ENCODE measurements around the gene SCYL3. TPM values are rescaled to one million over a fixed set of nuclear protein-coding genes. Genes with fewer than 3 reads are reported as not detected.

The SCYL3 gene
- total RNA-seq, 2 experiments from 2014 or later, result 3.5 to 3.6 TPM

DNA sequence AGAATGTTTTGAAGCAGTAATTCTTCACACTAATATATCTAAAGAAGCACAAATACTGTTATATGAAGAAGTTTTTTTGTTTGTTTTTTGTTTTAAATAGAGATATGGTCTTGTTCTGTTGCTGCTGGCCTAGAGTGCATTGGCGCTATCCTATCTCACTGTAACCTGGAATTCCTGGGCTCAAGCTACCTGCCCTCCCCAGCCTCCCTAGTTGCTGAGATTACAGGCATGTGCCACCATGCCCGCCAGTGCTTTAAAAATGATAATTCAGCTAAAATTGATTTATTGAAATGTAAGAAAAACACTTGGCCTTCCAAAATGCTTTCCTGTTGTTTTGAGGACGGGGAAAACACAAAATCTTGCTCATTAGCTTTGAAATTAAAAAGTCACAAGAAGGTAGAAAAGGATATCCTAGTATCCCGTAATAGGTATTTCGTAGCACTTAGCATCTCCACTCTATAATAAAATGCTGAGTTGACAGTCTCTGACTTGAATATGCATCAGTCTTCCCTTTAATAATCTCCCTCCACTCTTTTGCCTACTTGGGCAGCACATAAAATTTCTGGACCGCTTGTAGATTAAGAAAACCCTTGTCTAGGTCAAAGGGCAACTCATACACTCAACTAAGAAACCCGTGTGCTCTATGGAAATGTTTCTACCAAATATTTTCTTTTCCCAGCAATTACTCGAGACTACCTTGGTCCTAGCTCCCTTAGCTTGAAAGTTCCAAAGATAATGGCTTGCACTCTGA lies 1.3 kb downstream of the SCYL3 start:
- Histone ChIP-seq H3K4me1 (ENCODE audit: insufficient read depth, low read length) (peaks cover 23% of the 10 kb centered on the region), H3K27me3 (ENCODE audit: control insufficient read depth in 1 of 2, insufficient read depth in 2 of 2, low read length in 2 of 2) (no peaks in the 10 kb centered on the region), H3K27ac (ENCODE audit: low read depth in 1 of 2, low read length in 2 of 2) (peak overlapping the region; percentile 76 to 98), H3K9me3 (ENCODE audit: control insufficient read depth in 1 of 2, insufficient read depth in 1 of 2, low read length in 2 of 2) (no peaks in the 10 kb centered on the region), H3K36me3 (ENCODE audit: insufficient read depth, low read length) (peaks cover 14% of the 10 kb centered on the region), H3K4me3 (ENCODE audit: low read length) (peak overlapping the region; percentile 79)
- CTCF ChIA-PET, result interaction anchor here (1.1 to 1.7 kb wide), 3 partner anchors 25 to 1550 kb away, joined by 3 to 4 read pairs (median 3); partner anchors contain the start of gene KIFAP3
- TF ChIP-seq, protein P1, sequence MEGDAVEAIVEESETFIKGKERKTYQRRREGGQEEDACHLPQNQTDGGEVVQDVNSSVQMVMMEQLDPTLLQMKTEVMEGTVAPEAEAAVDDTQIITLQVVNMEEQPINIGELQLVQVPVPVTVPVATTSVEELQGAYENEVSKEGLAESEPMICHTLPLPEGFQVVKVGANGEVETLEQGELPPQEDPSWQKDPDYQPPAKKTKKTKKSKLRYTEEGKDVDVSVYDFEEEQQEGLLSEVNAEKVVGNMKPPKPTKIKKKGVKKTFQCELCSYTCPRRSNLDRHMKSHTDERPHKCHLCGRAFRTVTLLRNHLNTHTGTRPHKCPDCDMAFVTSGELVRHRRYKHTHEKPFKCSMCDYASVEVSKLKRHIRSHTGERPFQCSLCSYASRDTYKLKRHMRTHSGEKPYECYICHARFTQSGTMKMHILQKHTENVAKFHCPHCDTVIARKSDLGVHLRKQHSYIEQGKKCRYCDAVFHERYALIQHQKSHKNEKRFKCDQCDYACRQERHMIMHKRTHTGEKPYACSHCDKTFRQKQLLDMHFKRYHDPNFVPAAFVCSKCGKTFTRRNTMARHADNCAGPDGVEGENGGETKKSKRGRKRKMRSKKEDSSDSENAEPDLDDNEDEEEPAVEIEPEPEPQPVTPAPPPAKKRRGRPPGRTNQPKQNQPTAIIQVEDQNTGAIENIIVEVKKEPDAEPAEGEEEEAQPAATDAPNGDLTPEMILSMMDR (IDR thresholded peaks at IDR 0.05), result no peak
- H3K9me3 Mint-ChIP-seq, result no peaks in the 10 kb centered on the region
- intact Hi-C loops (cut with DNase I, micrococcal nuclease), result loop anchor here (2.0 to 10.0 kb wide), 12 partner anchors 98 to 1958 kb away; partner anchors contain the start of genes BLZF1 (in 2 of the 2), NME7 (in 2 of the 2), DCAF6 (in 1 of the 2) and F5 (in 1 of the 2)
- H3K27me3 Mint-ChIP-seq, result no peaks in the 10 kb centered on the region
- POLR2A ChIA-PET, result interaction anchor here (1.1 to 4.5 kb wide), 15 partner anchors 10 to 1593 kb away, joined by 3 to 43 read pairs (median 5); partner anchors contain the start of genes BLZF1, F5, FMO4 and GORAB
- peak overlapping the region; percentile 97 for H3K4me3 Mint-ChIP-seq
- ATAC-seq (ENCODE audit: poor library complexity) (no peak), DNase-seq (no peak)
- peaks cover 56% of the 10 kb centered on the region for H3K4me1 Mint-ChIP-seq (ENCODE audit: low read depth)
- peaks cover 27% of the 10 kb centered on the region for H3K36me3 Mint-ChIP-seq (ENCODE audit: low read depth)
- peak overlapping the region; percentile 99 for H3K27ac Mint-ChIP-seq

DNA sequence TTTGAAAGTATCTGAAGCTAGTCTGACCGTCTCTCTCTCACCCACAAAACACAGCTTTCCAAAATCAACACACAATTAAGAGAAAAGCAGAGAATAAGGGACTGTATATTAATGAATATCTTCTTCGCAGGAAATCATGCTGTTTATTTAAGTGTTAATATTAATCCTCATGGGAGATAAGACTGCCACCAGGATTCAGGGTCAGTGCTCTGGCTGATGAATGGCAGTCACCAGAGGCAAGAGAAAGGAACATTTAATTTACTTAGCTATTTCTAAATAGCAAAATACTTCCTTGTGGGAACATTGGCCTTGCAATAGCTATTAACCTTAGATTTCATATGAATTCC lies 2.2 kb downstream of the SCYL3 start:
- H3K27me3 Mint-ChIP-seq, result no peaks in the 10 kb centered on the region
- Histone ChIP-seq H3K9me3 (ENCODE audit: control insufficient read depth in 1 of 2, insufficient read depth in 1 of 2, low read length in 2 of 2) (no peaks in the 10 kb centered on the region), H3K36me3 (ENCODE audit: insufficient read depth, low read length) (peaks cover 23% of the 10 kb centered on the region), H3K27me3 (ENCODE audit: control insufficient read depth in 1 of 2, insufficient read depth in 2 of 2, low read length in 2 of 2) (no peaks in the 10 kb centered on the region), H3K4me3 (ENCODE audit: low read length) (peak overlapping the region; percentile 29), H3K4me1 (ENCODE audit: insufficient read depth, low read length) (peaks cover 23% of the 10 kb centered on the region), H3K27ac (ENCODE audit: low read depth in 1 of 2, low read length in 2 of 2) (peak overlapping the region; percentile 63 to 76)
- H3K36me3 Mint-ChIP-seq (ENCODE audit: low read depth), result peaks cover 36% of the 10 kb centered on the region
- intact Hi-C loops (cut with DNase I, micrococcal nuclease), result loop anchor here (5.0 to 10.0 kb wide), 11 partner anchors 184 to 1957 kb away; partner anchors contain the start of genes BLZF1 (in 2 of the 2), NME7 (in 2 of the 2), DCAF6 (in 1 of the 2) and F5 (in 1 of the 2)
- DNase-seq (no peak), ATAC-seq (ENCODE audit: poor library complexity) (no peak)
- TF ChIP-seq, protein P1 (IDR thresholded peaks at IDR 0.05), result no peak
- H3K9me3 Mint-ChIP-seq, result no peaks in the 10 kb centered on the region
- peaks cover 62% of the 10 kb centered on the region for H3K4me1 Mint-ChIP-seq (ENCODE audit: low read depth)
- ChIA-PET POLR2A (interaction anchor here (0.7 to 4.5 kb wide), 7 partner anchors 11 to 1594 kb away, joined by 3 to 43 read pairs (median 4); partner anchors contain the start of genes BLZF1, GORAB, KIFAP3 and PRRC2C), CTCF (interaction anchor here (1.7 kb wide), 1 partner anchor 1549 kb away, joined by 3 read pairs; no protein-coding TSS in a partner anchor)
- H3K27ac Mint-ChIP-seq, result peak overlapping the region; percentile 99
- H3K4me3 Mint-ChIP-seq, result peak overlapping the region; percentile 97

DNA sequence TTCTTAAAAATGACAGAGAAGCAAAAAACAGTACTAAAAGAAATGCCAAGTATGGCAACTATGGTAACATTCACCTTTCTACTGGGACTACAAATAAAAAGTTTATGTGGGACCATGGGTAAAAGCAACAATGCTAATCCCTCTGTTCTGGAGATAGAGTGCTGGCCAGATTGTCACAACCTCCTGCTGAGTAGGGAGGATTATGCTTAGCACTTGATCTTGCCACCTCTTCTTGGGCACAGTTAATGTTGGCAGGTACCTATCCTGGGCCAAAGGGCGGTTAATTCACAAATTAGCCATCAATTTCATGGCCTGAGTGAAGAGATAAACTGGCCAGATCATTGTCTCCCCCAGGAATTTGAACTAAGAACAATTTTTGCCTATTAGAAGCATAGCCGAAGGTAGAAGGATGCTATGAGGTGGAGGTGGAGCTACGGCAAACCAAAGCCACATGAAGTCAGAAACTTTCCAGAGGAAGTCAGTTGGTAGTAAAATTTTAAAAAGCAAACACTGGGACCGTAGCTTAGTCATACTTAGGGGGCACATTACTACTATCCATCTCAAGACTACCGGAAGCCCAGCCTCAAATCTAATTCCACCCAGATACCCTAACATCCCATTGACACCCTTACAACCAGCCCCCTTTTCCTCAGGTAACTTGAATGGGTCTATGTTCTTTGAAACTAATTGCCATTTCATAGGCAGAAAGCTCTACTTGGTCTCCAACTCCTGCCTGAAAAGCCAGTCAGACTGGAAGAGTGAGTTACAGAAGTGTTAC lies 2.7 kb downstream of the SCYL3 start:
- ChIA-PET POLR2A (interaction anchor here (0.6 to 4.5 kb wide), 7 partner anchors 11 to 641 kb away, joined by 3 to 43 read pairs (median 4); partner anchors contain the start of genes BLZF1, GORAB, KIFAP3 and METTL18), CTCF (interaction anchor here (0.7 to 1.7 kb wide), 3 partner anchors 15 to 1548 kb away, joined by 3 to 4 read pairs (median 3); partner anchors contain the start of gene KIFAP3)
- DNase-seq (peak in 11 of 14 experiments; percentile 7 to 80 (median 21)), ATAC-seq (ENCODE audit: poor library complexity) (peak; percentile 25)
- Mint-ChIP-seq H3K27ac (peak overlapping the region; percentile 99), H3K27me3 (no peaks in the 10 kb centered on the region), H3K4me1 (ENCODE audit: low read depth) (peaks cover 66% of the 10 kb centered on the region), H3K36me3 (ENCODE audit: low read depth) (peaks cover 41% of the 10 kb centered on the region), H3K9me3 (no peaks in the 10 kb centered on the region), H3K4me3 (peak overlapping the region; percentile 97)
- H3K9me3 ChIP-seq (ENCODE audit: control insufficient read depth in 1 of 2, insufficient read depth in 1 of 2, low read length in 2 of 2), result no peaks in the 10 kb centered on the region
- peaks cover 28% of the 10 kb centered on the region for H3K36me3 ChIP-seq (ENCODE audit: insufficient read depth, low read length)
- intact Hi-C loops (cut with DNase I, micrococcal nuclease), result loop anchor here (5.0 to 10.0 kb wide), 11 partner anchors 184 to 1956 kb away; partner anchors contain the start of genes BLZF1 (in 2 of the 2), NME7 (in 2 of the 2), DCAF6 (in 1 of the 2) and F5 (in 1 of the 2)
- H3K27me3 ChIP-seq (ENCODE audit: control insufficient read depth in 1 of 2, insufficient read depth in 2 of 2, low read length in 2 of 2), result no peaks in the 10 kb centered on the region
- TF ChIP-seq, protein P1 (IDR thresholded peaks at IDR 0.05), result no peak
- peaks cover 23% of the 10 kb centered on the region for H3K4me1 ChIP-seq (ENCODE audit: insufficient read depth, low read length)
- peak overlapping the region; percentile 29 for H3K4me3 ChIP-seq (ENCODE audit: low read length)
- peak overlapping the region; percentile 63 to 76 for H3K27ac ChIP-seq (ENCODE audit: low read depth in 1 of 2, low read length in 2 of 2)
